Hypothalamus (tissue), 51 donors: ENCODE measurements around the gene EXOC3L1.
A peak's percentile ranks its signal among the peaks of the same experiment; 100 is the strongest.

Experiments used
- DNase-seq, 51 donors: peaks; one replicate each; lab custom pipeline; 2025; lab: John Stamatoyannopoulos, UW

Gene EXOC3L1

DNA sequence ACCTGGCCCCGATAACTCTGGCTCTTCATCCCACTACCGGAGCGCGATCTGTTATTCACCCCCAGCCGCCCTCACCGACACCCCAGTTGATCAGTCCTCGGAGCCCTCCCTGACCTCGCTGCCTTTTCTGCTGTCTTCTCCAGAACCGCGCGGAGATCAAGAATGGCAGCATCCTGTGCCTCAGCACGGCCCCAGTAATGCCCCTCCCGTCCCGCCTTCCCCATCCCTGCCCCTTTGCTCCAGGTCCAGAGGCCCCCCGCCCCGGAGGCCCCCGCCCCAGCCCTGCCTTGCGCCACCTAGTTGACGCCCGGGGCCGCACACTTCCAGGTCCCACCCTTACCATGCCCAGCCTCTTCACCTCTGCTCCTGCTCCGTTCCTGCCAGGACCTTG lies 9.9 kb upstream of the EXOC3L1 start:
- DNase-seq, result no peak

DNA sequence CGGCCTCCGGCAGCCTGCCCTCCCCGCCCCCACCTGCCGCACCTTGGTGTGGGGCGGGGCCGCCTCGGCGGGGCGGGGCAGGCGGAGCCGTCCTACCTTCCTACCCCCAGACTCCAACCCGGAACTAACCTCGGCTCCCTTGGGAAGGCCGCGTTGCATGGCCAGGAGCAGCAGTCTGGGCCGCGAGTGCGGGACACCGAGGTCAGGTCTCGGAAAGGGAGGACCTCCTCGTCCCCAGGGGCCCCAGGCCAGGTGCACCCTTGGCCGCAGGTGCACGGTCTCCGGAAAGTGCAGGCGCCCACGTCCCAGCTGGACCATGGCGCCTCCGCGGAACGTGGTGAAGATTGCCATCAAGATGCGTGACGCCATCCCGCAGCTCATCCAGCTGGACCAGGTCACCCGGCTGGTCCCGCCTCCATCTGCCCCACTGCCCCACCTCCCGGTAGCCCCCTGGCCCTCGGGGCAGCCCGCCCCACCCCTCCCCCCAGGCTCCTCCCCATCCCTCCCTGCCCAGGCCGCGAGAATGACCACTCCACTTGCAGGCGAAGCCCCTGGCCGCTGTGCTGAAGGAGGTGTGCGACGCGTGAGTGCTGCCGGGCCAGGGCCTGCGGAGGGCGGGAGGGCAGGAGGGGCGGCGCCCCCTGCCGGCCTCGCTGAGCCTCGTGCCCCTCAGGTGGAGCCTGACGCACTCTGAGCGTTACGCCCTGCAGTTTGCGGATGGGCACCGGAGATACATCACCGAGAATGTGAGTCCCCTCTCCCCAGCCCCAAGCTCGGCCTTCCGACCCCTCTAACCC lies 9.3 kb upstream of the EXOC3L1 start, which contains the start of gene ELMO3:
Gene ELMO3 (plus strand): TSS at position 121 of the 797 bp plus-strand sequence. CDS start 196 bp downstream, at position 317.
- peak in 1 of 51 donors; percentile 20 for DNase-seq

DNA sequence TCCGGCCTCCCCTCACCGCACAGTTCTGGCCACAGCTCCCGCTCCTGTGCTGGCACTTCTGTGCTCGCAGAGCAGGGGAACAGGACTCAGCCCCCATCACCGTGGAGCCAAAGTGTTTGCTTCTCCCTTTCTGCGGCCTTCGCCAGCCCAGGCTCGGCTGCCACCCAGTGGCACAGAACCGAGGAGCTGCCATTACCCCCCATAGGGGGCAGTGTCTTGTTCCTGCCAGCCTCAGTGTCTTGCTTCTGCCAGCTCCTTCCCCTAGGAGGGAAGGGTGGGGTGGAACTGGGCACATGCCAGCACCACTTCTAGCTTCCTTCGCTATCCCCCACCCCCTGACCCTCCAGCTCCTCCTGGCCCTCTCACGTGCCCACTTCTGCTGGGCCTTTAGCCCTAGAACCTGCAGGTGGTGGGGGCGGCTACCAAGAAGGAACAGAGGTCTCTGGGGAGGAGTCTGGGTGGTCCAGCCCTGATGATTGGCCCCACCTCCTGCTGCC lies 8.3 kb upstream of the EXOC3L1 start:
- peak in 26 of 51 donors; percentile 4 to 54 (median 30) for DNase-seq

DNA sequence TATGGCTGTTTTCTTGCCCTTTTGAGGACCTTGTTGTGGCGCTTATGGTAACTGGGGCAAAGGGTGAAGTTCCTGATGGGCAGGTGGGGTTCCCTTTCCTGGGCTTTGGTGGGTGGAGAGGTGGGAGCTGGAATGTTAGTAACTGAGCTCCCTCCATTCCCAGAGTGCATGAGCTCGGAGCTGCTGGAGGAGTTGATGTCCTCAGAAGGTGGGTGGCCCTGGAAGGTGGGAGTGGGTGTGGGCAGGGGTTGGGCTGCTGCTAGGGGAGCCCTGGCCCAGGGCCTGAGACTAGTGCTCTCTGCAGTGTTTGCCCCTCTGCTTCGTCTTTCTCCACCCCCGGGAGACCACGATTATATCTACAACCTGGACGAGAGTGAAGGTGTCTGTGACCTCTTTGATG lies 7.8 kb upstream of the EXOC3L1 start:
- no peak for DNase-seq

DNA sequence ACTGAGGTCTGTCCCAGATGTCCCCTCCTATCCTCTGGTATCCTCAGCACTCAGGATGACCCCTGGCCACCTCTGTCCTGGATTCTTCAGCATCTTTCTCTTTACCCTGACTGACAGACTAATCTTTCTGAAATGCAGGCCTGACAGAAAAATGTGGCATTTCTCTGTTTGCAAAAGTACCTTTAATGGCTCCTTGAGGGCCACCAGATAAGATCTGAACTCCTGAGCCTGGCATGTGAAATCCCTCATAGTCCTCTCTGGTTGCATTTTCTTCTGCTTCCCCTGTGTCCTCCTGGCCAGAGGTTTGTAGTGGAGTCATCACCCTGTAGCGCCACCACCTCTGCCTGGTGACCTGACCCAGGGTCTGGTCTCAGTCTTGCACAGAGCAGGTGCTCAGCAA lies 6.9 kb upstream of the EXOC3L1 start:
- DNase-seq, result no peak

DNA sequence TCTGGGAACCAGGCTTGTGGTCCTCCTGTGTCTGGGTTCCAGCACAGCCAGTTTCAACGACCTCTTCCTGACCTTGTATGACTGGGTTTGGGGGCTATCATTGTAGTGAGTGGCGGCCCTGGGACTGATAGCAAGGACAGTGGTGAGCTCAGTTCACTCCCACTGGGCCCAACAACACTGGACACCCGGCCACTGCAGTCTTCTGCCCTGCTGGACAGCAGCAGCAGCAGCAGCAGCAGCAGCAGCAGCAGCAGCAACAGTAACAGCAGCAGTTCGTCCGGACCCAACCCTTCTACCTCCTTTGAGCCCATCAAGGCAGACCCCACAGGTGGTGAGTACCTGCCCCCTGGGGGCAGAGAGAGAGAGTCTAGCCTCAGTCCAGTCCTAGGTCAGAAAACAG lies 5.7 kb upstream of the EXOC3L1 start:
- no peak for DNase-seq

DNA sequence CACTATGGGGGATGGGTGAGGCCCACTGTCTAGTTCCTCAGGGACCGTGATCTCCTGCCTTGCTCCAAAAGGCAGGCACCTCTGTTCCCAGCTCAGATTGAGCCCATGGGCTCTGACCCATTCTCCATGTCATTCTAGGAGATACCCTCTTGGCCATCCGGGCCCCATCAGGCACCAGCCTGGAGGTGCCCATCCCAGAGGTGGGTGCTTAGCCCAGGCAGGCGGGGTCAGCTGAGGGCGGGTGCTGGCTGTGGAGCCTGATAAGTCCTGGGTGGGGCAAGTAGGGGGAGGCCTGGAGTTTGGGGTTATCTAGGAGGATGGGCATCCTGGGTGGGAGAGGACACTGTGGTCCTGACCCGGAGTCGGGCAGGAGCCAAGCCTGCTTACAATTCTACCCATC lies 4.3 kb upstream of the EXOC3L1 start:
- no peak for DNase-seq

DNA sequence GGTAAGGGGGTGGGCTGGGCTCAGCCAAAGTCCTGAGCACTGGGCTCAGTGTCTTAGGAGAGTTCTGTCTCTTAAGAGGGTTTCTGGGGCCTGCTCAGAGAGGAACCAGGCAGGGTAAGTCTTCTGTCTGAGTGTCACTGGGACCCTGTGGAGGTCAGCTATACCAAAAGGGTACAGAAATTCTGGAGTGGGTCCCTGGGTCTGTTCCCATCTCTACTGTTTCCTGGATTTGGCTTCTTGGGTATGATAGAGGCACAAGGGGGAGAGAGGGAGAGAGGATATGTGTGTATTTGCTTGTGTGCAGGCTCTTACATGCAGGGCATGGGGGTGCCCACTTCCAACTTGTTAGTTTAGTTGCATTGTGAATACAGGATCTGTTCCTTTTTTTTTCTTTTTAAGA lies 3.6 kb upstream of the EXOC3L1 start:
- DNase-seq, result no peak

DNA sequence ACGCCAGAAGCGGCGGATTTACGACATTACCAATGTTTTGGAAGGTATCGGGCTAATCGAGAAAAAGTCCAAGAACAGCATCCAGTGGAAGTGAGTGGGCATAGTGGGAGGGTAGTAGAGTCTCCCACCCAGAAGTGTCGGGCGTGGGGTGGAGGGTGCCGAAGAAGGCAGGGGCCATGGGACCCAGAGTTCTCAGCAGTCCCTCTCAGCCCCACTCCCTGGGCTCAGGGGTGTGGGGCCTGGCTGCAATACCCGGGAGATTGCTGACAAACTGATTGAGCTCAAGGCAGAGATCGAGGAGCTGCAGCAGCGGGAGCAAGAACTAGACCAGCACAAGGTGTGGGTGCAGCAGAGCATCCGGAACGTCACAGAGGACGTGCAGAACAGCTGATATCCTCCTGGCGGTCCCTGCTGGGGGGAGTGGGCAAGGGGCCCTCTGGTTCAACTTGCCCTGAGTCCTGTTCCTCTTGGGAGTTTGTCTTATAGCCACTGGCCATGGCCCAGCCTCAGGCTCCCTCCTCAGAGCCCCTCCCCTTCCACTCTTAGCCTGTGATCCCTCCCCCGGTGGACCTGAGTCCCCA lies 2.9 kb upstream of the EXOC3L1 start:
- DNase-seq, result no peak

DNA sequence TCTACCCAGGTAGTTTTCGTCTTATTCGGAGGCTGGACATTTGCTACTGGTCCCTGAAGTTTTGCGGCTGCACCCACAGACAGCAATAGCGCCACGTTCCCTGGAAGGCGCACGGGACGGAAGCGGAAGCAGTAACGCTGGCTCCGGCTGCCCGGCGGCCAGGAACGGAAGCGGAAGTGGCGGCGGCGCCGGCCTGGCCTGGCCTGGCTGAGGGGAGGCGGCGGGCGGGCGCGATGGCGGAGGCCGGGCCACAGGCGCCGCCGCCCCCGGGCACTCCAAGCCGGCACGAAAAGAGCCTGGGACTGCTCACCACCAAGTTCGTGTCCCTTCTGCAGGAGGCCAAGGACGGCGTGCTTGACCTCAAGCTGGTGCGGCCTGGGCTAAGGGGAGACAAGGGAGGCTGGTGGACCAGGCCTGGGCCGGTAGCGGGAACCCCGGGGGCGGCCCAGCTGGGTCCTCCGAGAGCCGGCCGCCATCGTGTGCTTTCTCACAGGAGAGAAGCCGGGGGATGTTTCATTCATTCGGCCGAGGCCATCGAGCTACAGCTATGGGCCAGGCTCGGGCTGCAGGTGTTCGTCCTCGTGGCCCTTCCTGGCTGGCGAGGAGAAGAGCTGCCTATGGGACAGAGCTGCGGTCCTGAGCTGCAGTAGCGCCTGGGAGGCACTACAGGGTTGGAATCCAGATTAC lies 2.2 kb upstream of the EXOC3L1 start, which contains the start of gene E2F4:
Gene E2F4 (plus strand): TSS at position 161 of the 687 bp plus-strand sequence. CDS start 73 bp downstream, at position 234.
- peak; percentile 33 to 94 (median 88) for DNase-seq

DNA sequence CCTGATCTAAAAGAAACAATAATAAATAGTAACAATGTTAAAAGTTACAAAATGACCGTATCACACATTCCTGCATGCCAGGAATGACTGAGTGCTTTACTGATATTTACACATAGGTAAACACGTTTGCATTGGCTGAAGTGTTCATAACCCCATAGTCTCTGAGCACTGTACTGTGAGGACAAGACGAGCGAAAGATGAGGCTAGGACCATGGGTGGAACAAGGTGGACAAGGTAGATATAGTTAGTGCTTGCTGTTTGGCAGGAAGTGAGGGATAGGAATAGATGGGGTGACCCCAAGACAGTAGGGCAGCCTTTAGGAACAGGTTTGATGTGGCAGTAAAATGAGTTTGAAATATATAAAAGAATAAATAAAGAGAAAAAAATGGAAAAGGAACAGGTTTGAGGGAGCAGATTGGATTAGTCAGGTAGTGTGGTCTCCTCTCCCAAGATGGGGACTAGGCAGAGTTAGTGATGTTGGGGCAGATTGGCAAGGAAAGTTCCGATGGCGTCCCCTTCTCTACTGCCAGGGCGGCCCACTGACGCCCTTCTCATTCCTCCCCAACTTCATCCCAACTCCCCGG lies 1.6 kb upstream of the EXOC3L1 start:
- no peak for DNase-seq

DNA sequence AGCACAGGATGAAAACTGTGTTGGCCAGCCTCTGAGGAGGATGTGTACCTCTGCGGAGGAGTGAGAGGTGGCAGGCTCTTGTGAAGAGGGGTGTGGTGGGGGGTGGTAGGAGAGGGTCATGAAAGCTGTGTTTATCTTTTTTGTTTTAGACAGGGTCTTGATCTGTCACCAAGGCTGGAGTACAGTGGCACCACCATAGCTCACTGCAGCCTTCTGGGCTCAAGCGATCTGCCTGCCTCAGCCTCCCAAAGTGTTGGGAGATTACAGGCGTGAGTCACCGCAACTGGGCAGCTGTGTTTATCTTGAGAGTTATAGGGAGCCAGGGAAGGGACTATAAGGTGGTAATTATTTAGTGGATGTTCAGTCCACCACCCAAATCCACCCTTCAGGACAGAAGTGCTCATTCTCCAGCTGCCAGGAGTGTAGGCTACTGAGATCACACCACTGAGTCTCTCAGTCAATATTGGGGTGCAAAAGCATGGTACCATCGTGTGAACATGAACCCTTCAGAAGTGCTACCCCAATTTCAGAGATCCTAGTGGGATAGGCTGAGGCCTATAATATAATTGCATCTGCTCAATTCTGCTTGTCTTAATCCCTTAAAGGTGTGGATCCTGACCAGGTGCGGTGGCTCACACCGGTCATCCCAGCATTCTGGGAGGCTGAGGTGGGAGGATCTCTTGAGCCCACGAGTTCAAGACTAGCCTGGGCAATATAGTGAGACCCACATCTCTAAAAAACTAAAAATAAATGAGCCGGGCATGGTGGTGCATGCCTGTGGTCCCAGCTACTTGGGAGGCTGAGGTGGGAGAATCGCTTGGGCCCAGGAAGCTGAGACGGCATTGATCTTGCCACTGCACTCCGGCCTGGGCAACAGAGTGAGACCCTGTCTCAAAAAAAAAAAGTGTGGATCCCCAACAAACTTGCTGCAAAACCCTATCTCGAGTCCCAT lies 788 bp upstream of the EXOC3L1 start:
- no peak for DNase-seq

DNA sequence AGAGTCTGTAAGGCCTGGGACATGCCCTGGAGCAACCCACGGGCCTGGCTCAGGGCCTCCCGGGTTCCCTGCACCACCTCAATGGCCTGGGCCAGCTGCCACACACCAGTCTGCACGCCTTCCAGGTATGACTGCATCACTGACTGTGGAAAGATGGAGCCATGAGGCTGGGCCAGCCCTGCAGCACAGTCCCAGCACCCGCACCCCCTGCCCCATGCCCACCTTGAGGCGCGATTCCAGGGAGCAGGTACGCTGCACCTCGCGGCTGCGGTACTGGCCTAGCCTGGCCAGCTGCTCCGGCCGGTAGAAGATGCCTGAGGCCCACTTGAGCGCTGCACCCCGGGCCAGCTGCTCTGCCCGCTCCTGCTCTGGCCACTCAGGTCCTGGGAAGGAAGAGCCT lies 1.1 kb downstream of the EXOC3L1 start:
- no peak for DNase-seq

DNA sequence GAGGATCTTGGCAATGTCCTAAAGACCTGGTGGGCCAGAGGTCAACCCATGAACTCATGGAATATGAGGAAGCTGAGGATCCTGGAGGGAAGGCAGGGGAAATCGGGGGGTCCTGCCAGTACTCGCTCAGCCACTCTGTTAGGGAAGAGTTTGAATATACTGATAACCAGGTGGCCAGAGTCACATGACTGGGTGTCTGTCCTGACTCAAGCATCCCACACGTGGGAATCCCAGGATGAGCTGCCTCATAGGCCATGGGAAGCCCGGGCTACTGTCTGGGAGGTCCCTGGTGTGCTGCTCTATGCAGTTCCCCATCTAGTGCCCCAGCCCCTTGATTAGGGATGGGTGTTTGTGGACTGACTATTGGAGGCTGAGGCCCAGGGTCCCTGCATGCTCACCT lies 1.6 kb downstream of the EXOC3L1 start:
- no peak for DNase-seq

DNA sequence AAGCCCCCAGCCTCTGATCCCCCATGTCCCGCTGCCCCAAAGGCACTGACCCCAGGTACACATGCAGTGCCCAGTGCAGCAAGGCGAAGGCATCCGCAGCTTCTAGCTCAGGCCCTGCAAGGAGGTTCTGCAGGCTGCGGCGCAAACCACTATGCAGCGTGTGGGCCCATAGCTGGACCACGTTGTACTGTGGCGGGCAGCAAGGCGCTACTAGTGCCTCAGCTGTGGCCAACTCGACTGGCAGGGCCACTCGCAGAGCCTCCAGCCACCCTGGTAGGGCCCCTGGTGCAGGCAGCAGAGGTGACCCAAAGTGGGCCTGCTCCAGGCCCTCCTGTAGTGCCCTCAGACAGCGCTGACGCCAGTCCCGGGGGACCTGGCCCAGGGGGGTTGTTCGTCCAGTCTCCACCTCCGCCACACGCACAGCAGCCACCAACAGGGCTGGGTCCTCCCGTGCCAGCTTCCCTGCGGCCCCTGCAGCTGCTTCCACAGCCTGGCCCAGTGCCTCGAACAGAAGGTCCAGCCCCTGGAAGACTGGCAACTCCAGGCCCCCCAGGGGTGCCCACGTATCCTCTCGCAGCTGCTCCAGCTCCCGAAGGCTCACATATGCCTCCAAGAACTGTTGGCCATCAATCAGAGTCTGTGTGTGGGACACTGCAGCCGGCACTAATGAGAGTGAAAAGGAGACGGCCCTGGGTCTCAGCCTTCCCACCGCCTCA lies 2.6 kb downstream of the EXOC3L1 start:
- no peak for DNase-seq

DNA sequence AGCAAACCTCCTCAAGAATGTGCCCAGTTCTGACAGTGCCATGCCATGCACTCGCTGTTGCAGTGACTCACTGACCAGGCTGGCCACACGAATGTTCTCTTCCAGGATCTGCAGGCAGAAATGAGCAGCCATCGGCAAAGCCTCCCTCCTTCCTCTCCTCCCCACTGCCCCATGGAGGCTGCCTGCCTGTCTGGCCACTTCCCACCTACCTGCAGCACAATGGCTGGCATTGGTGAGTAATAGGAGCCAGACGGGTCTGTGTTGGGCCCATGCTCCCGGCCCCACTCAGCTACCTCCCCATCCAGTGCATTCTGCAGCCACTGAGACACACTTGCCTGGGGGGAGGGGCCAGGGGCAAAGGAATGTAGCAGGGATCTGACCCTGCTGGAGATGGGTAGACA lies 3.4 kb downstream of the EXOC3L1 start:
- DNase-seq, result no peak

DNA sequence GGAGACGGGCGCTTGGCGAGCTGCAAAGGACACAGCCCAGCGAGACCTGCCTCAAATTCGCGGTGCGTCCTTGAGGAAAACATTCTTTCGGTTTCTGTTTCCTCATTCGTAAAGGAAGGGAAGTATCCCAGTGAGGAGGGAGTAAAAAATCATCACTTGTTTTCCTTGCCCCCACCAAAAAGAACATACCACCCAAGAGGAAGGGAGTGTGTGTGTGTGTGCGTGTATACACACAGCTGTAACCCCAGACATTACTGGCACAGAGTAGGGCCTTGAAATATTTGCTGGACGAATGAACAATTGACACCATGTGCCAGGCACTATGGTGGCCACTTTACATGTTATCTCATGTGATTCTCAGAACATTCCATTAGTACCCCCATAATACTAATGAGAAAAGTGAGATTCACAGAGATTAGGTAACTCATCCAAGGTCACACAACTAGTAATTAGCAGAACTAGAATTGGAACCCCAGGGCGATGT lies 4.2 kb downstream of the EXOC3L1 start:
- no peak for DNase-seq

DNA sequence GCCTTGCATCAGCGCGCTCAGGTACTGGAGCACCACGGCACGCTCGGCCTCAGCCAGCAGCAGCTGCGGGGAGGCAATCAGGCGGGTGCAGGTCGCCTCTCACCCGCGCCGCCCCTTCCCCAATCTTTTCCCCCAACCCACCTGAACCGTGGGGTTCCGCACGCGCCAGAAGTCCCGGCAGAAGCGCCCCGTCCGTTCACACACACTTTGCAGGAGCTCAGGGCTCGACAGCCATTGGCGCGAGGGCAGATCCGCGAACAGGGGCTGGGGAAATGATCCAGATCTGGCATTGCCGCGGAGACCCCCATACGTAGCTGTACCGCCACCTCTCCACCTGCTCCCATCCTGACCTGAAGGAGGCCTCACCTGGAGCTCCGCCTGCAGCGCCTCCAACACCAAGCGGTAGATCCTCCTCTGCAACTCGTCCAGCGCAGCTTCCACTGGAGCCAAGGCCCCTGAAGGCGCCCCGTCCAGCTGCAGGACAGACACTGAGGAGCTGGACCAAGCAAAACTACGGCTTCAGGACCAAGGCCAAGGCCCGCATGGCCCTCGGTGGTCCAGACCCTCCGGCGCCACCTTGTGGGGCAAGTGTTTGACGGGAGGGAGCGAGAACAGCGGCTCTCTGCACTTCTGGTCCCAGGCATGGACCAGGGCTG lies 4.8 kb downstream of the EXOC3L1 start:
- DNase-seq, result peak; percentile 5 to 88 (median 67)
